Sigmoid colon (tissue), 4 donors: ENCODE measurements around the gene MAP1B.

Experiments used
- EP300 ChIP-seq, 4 donors: sonication (generic); formaldehyde crosslinking; IDR thresholded peaks; one replicate each; pipeline ENCODE4 v1.6.1; 2017; ENCODE audit warnings: antibody characterized with exemption in 4 of 4
- POLR2A ChIP-seq, 2 donors: fragments of 450-650 bp; IDR thresholded peaks; one replicate each; pipeline ENCODE4 v1.6.1; 2016; ENCODE audit warnings: antibody characterized with exemption in 2 of 2, mild to moderate bottlenecking in 2 of 2, moderate library complexity in 2 of 2
- POLR2AphosphoS5 ChIP-seq, 4 donors: sonication (generic); formaldehyde crosslinking; IDR thresholded peaks; one replicate each; pipeline ENCODE4 v1.6.1; 2017; ENCODE audit warnings: antibody characterized with exemption in 4 of 4
- TF ChIP-seq, protein P1 (sequence below), 4 experiments: fragments of 450-650 bp in 3 of 4; fragments of 200-600 bp in 1 of 4; IDR thresholded peaks; one replicate each; pipeline ENCODE4 v1.5.1; 2016 to 2019; ENCODE audit warnings: antibody characterized with exemption in 4 of 4, mild to moderate bottlenecking in 3 of 4, moderate library complexity in 2 of 4

DNA sequence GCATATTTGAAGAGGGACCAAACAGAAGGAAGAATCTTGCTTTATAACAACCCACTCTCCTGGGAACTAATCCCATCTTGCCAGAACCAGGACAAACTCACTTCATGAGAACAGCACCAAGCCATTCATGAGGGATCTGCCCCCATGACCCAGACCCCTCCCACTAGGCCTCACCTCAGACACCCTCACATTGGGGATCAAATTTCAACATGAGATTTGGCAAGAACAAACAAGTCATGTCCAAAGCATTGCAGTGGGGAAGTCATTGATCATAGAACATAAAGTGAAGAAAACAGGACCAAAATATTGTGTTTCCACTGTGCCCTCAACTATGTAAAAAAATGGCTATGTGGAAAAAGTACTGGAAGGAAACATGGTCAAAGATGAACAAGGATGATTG, 43.9 kb downstream of the MAP1B start:
- TF ChIP-seq, protein P1, sequence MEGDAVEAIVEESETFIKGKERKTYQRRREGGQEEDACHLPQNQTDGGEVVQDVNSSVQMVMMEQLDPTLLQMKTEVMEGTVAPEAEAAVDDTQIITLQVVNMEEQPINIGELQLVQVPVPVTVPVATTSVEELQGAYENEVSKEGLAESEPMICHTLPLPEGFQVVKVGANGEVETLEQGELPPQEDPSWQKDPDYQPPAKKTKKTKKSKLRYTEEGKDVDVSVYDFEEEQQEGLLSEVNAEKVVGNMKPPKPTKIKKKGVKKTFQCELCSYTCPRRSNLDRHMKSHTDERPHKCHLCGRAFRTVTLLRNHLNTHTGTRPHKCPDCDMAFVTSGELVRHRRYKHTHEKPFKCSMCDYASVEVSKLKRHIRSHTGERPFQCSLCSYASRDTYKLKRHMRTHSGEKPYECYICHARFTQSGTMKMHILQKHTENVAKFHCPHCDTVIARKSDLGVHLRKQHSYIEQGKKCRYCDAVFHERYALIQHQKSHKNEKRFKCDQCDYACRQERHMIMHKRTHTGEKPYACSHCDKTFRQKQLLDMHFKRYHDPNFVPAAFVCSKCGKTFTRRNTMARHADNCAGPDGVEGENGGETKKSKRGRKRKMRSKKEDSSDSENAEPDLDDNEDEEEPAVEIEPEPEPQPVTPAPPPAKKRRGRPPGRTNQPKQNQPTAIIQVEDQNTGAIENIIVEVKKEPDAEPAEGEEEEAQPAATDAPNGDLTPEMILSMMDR (IDR thresholded peaks at IDR 0.05): no peak
- TF ChIP-seq POLR2A (IDR thresholded peaks at IDR 0.05) (no peak), POLR2AphosphoS5 (IDR thresholded peaks at IDR 0.05) (no peak), EP300 (IDR thresholded peaks at IDR 0.05) (no peak)
